Right lobe of liver (tissue), 6 donors: ENCODE data around the gene LRMDA. TPM values are rescaled to one million over a fixed set of nuclear protein-coding genes. Genes with fewer than 3 reads are reported as not detected.

Experiments
- ATAC-seq, 4 donors: fragments of 200-7000 bp; cut with Tn5 transposase; one replicate each; pipeline ENCODE4 v1.9.1; 2020; ENCODE audit warnings: mild to moderate bottlenecking in 4 of 4, moderate library complexity in 4 of 4
- DNase-seq, 3 donors: peaks; one replicate each; pipeline ENCODE4 v3.0.0-alpha.2; 2020
- H3K27ac ChIP-seq, 3 donors: fragments of 200-600 bp; one replicate each; pipeline ENCODE4 v1.8.0; 2022
- H3K27me3 ChIP-seq, 2 donors: fragments of 200-600 bp; one replicate each; pipeline ENCODE4 v1.8.0; 2022
- H3K36me3 ChIP-seq, 4 donors: fragments of 200-600 bp; sonication (generic) in 1 of 4; one replicate each; pipeline versions ENCODE4 v1.5.1 to v1.8.0; 2017 to 2022; ENCODE audit warnings: control low read depth in 1 of 4
- H3K4me1 ChIP-seq, 4 donors: fragments of 200-600 bp; sonication (generic) in 1 of 4; one replicate each; pipeline versions ENCODE4 v1.5.1 to v1.8.0; 2017 to 2022; ENCODE audit warnings: control low read depth in 1 of 4
- H3K4me3 ChIP-seq, 3 donors: fragments of 200-600 bp; one replicate each; pipeline ENCODE4 v1.8.0; 2022
- H3K9me3 ChIP-seq, 4 donors: fragments of 200-600 bp; sonication (generic) in 1 of 4; one replicate each; pipeline versions ENCODE4 v1.5.1 to v1.8.0; 2017 to 2022; ENCODE audit warnings: control low read depth in 1 of 4
- CTCF ChIP-seq, 4 donors: fragments of 200-600 bp in 3 of 4; fragments of 450-650 bp in 1 of 4; IDR thresholded peaks; one replicate each; pipeline versions ENCODE4 v1.5.1 to v1.8.0; 2016 to 2022; ENCODE audit warnings: antibody characterized with exemption in 4 of 4, mild to moderate bottlenecking in 2 of 4
- POLR2A ChIP-seq: fragments of 450-650 bp; IDR thresholded peaks from one replicate; pipeline ENCODE4 v1.6.1; 2017; ENCODE audit warnings: antibody characterized with exemption, mild to moderate bottlenecking
- WGBS: methylation state at CpG from one replicate; pipeline ENCODE4 v1.1.6; 2018; ENCODE audit warnings: low coverage, low lambda C conversion rate; ENCODE audit not compliant: insufficient coverage; ENCODE audit errors: missing lambda C conversion rate; 5-methylcytosine and 5-hydroxymethylcytosine counted together
- intact Hi-C, 2 donors: fragments of 100-400 bp; cut with DNase I; formaldehyde crosslinking; loops; one replicate each; pipeline versions ENCODE4 v1.11.2 to v1.14.1; 2022
- total RNA-seq, 6 experiments: library from RNA; depleted of rRNA in 2 of 6; stranded (reverse); fragments of >200 nt in 2 of 6; fragmentation: NEBNext Ultra II Directional in 3 of 6; extraction: Animal tissue kit (Norgen Biotek cat#: 25700) in 3 of 6; gene quantifications; one replicate each; pipeline versions ENCODE4 v1.1.0 to v1.2.4, GENCODE V29; 2016 to 2023
- donor health status: DM: no; HTN: yes; CAD: no.
- donor health status: DM: no; HTN: no; CAD: no.
- donor health status: DM: no; HTN: no; CAD: no.
- donor health status: DM: no; HTN: yes; CAD: no.
- donor health status: DM: no; HTN: yes; CAD: no.

LRMDA gene
- total RNA-seq, 6 experiments from 2014 or later, result 9.9 to 19.9 (median 16.3) TPM

- Histone ChIP-seq H3K27ac (no peak overlapping the region), H3K4me3 (no peak overlapping the region), H3K9me3 (no peaks in the 10 kb centered on the region), H3K4me1 (no peaks in the 10 kb centered on the region), H3K36me3 (no peaks in the 10 kb centered on the region), H3K27me3 (no peaks in the 10 kb centered on the region)
- intact Hi-C loops, result no loop called here
- TF ChIP-seq CTCF (IDR thresholded peaks at IDR 0.05) (no peak), POLR2A (no peak)
- WGBS, result 96% methylated on average over 2 of the region's 2 CpGs
- no peak for ATAC-seq
- no peak for DNase-seq
Measured at GRCh38 chr10:76354212-76354738, 922.9 kb downstream of the LRMDA start.

GRCh38 chr10:76354921-76355320 is 923.5 kb downstream of the LRMDA start:
- intact Hi-C loops, result no loop called here
- ATAC-seq (no peak), DNase-seq (no peak)
- H3K4me3 ChIP-seq, result no peak overlapping the region
- no peaks in the 10 kb centered on the region for H3K36me3 ChIP-seq
- WGBS, result 84% methylated on average over 4 of the region's 4 CpGs
- no peak for TF ChIP-seq CTCF (IDR thresholded peaks at IDR 0.05)
- no peak for TF ChIP-seq POLR2A
- H3K27ac ChIP-seq, result no peak overlapping the region
- H3K4me1 ChIP-seq, result no peaks in the 10 kb centered on the region
- no peaks in the 10 kb centered on the region for H3K9me3 ChIP-seq
- H3K27me3 ChIP-seq, result no peaks in the 10 kb centered on the region

GRCh38 chr10:76356557-76356956 is 925.1 kb downstream of the LRMDA start:
- WGBS, result 90% methylated on average over 4 of the region's 4 CpGs
- no peaks in the 10 kb centered on the region for H3K4me1 ChIP-seq
- H3K36me3 ChIP-seq, result no peaks in the 10 kb centered on the region
- no peak overlapping the region for H3K4me3 ChIP-seq
- intact Hi-C loops, result no loop called here
- TF ChIP-seq CTCF (IDR thresholded peaks at IDR 0.05), result no peak
- no peak for TF ChIP-seq POLR2A
- no peak for DNase-seq
- no peaks in the 10 kb centered on the region for H3K9me3 ChIP-seq
- ATAC-seq, result no peak
- H3K27ac ChIP-seq, result no peak overlapping the region
- H3K27me3 ChIP-seq, result no peaks in the 10 kb centered on the region

GRCh38 chr10:76357726-76358415 is 926.4 kb downstream of the LRMDA start:
- no peak for ATAC-seq
- 83% methylated on average over 8 of the region's 8 CpGs for WGBS
- intact Hi-C loops, result no loop called here

More at GRCh38 chr10:76357726-76358415, 926.4 kb downstream of the LRMDA start:
- Histone ChIP-seq H3K27me3 (no peaks in the 10 kb centered on the region), H3K27ac (no peak overlapping the region), H3K4me3 (no peak overlapping the region), H3K4me1 (no peaks in the 10 kb centered on the region), H3K36me3 (no peaks in the 10 kb centered on the region), H3K9me3 (no peaks in the 10 kb centered on the region)
- DNase-seq, result no peak
- TF ChIP-seq CTCF (IDR thresholded peaks at IDR 0.05), result no peak
- no peak for TF ChIP-seq POLR2A
